Spleen (tissue), 11 donors: ENCODE results near the gene DYNC1LI1. TPM values are rescaled to one million over a fixed set of nuclear protein-coding genes. Genes with fewer than 3 reads are reported as not detected.
A peak's percentile ranks its signal among the peaks of the same experiment; 100 is the strongest.

ENCODE experiments used
- DNase-seq: peaks from one replicate; pipeline ENCODE4 v3.0.0-alpha.2; 2020
- H3K27ac ChIP-seq, 8 donors: fragments of 200-600 bp; sonication (generic) in 7 of 8; 1 replicate in 4 of 8; 2 replicates in 4 of 8; pipeline versions ENCODE4 v1.5.0 to v1.8.0; 2016 to 2021; ENCODE audit warnings: inconsistent platforms in 4 of 8, mild to moderate bottlenecking in 4 of 8, moderate library complexity in 1 of 8
- H3K27me3 ChIP-seq, 7 donors: fragments of 200-600 bp; sonication (generic) in 6 of 7; replicated peaks in 1 of 7; 1 replicate in 4 of 7; 2 replicates in 3 of 7; pipeline versions ENCODE4 v1.5.0 to v1.8.0; 2016 to 2021; ENCODE audit warnings: inconsistent platforms in 3 of 7, mild to moderate bottlenecking in 1 of 7
- H3K36me3 ChIP-seq, 6 donors: fragments of 200-600 bp; sonication (generic) in 5 of 6; 1 replicate in 4 of 6; 2 replicates in 2 of 6; pipeline versions ENCODE4 v1.5.0 to v1.8.0; 2016 to 2021; ENCODE audit warnings: inconsistent platforms in 2 of 6
- H3K4me1 ChIP-seq, 6 donors: fragments of 200-600 bp; sonication (generic) in 5 of 6; 1 replicate in 3 of 6; 2 replicates in 3 of 6; pipeline versions ENCODE4 v1.5.0 to v1.8.0; 2016 to 2021; ENCODE audit warnings: inconsistent platforms in 3 of 6
- H3K4me3 ChIP-seq, 8 donors: fragments of 200-600 bp; sonication (generic) in 7 of 8; 1 replicate in 4 of 8; 2 replicates in 4 of 8; pipeline versions ENCODE4 v1.5.0 to v1.8.0; 2016 to 2021; ENCODE audit warnings: inconsistent platforms in 4 of 8, mild to moderate bottlenecking in 4 of 8, moderate library complexity in 2 of 8
- H3K9me3 ChIP-seq, 8 donors: fragments of 200-600 bp; sonication (generic) in 7 of 8; 1 replicate in 4 of 8; 2 replicates in 4 of 8; pipeline versions ENCODE4 v1.5.0 to v1.8.0; 2016 to 2021; ENCODE audit warnings: inconsistent platforms in 4 of 8
- POLR2A ChIP-seq, 3 donors: fragments of 450-650 bp; IDR thresholded peaks; one replicate each; pipeline ENCODE4 v1.5.1; 2017; ENCODE audit warnings: antibody characterized with exemption in 3 of 3, mild to moderate bottlenecking in 1 of 3
- POLR2AphosphoS5 ChIP-seq, 3 donors: sonication (generic); formaldehyde crosslinking; IDR thresholded peaks; one replicate each; pipeline ENCODE4 v1.5.1; 2017; ENCODE audit warnings: antibody characterized with exemption in 3 of 3
- WGBS, 5 donors: extraction: QIAGEN DNeasy Blood & Tissue Kit in 3 of 5; methylation state at CpG; one replicate each; pipeline versions ENCODE4 v1.1.5 to v1.1.7; 2013 to 2018; 5-methylcytosine and 5-hydroxymethylcytosine counted together
- intact Hi-C: fragments of 100-400 bp; cut with DNase I; formaldehyde crosslinking; loops from one replicate; pipeline ENCODE4 v1.15.0; 2023; ENCODE audit warnings: low total_unique reads
- microRNA-seq, 3 donors: library from miRNA; unstranded; fragments of <30 nt; microRNA quantifications; one replicate each; pipeline versions ENCODE4 to v1.1.0, GENCODE V29; 2019 to 2020
- polyA plus RNA-seq, 3 donors: library from polyadenylated mRNA; stranded (reverse); fragments of 200-250 nt; gene quantifications; one replicate each; pipeline ENCODE4 v1.2.1, GENCODE V29; 2013
- small RNA-seq, 4 donors: library from RNA; depleted of rRNA; stranded (forward); fragments of <200 nt; gene quantifications; one replicate each; pipeline ENCODE3, GENCODE V24; 2016
- total RNA-seq, 7 donors: library from RNA; depleted of rRNA in 3 of 7; stranded (reverse); fragments of >200 nt in 3 of 7; fragmentation: NEBNext Ultra II Directional in 4 of 7; extraction: Animal tissue kit (Norgen Biotek cat#: 25700) in 4 of 7; gene quantifications; one replicate each; pipeline versions ENCODE4 v1.1.0 to v1.2.1, GENCODE V29; 2016 to 2021
- TF ChIP-seq, protein P1 (sequence below), 11 experiments: fragments of 200-600 bp in 7 of 11; fragments of 450-650 bp in 4 of 11; sonication (generic) in 4 of 11; IDR thresholded peaks in 8 of 11; conservative IDR thresholded peaks in 3 of 11; 1 replicate in 7 of 11; 2 replicates in 4 of 11; pipeline versions ENCODE4 v1.4.0 to v1.8.0; 2016 to 2021; ENCODE audit warnings: antibody characterized with exemption in 11 of 11, inconsistent platforms in 4 of 11, mild to moderate bottlenecking in 1 of 11
- donor health status: healthy with polysubstance abuse.
- donor health status: DM: no; HTN: no; CAD: no; lungs with moderate emphysema.
- donor health status: DM: no; HTN: no; CAD: no.
- donor health status: Bipolar disorder and iron deficiency.
- donor health status: healthy.
- donor health status: DM: no; HTN: no; CAD: no.
- donor health status: DM: yes; HTN: yes; CAD: no.

The DYNC1LI1 gene
- total and polyA plus RNA-seq, 10 donors: 13.3 to 46.4 (median 36.1) TPM

DNA sequence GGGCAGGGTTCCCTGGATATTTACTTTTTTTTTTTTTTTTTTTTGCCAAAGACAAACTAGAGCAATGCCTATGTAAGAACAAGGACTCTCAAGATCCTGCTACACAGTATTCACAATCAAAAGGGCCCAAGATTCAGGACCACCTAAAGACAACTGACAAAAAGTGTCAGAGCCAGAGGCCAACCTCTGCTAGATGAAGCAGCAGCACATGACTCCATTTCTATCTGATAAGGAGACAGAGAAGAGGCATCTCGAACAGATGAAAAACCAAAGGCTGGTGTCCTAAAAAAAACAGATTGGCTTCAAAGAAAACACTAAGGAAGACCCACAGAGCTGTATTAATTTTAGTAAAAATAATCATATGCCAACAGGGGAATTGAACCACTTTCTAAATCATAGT, 88.0 kb downstream of the DYNC1LI1 start:
- 78 to 91% (median 83%) methylated on average over 1 of the region's 1 CpG for WGBS, 5 donors
- H3K9me3 ChIP-seq: no peaks in the 10 kb centered on the region
- DNase-seq: no peak
- intact Hi-C loops: no loop called here
- peak overlapping the region in 1 of 8 donors; percentile 91 for H3K27ac ChIP-seq
- no peak overlapping the region for H3K4me3 ChIP-seq
- H3K27me3 ChIP-seq: no peaks in the 10 kb centered on the region
- H3K36me3 ChIP-seq: peaks cover 0 to 87% (median 32%) of the 10 kb centered on the region in 6 donors
- H3K4me1 ChIP-seq: peaks cover 0 to 68% (median 18%) of the 10 kb centered on the region in 6 donors
- no peak for TF ChIP-seq POLR2AphosphoS5 (IDR thresholded peaks at IDR 0.05)

DNA sequence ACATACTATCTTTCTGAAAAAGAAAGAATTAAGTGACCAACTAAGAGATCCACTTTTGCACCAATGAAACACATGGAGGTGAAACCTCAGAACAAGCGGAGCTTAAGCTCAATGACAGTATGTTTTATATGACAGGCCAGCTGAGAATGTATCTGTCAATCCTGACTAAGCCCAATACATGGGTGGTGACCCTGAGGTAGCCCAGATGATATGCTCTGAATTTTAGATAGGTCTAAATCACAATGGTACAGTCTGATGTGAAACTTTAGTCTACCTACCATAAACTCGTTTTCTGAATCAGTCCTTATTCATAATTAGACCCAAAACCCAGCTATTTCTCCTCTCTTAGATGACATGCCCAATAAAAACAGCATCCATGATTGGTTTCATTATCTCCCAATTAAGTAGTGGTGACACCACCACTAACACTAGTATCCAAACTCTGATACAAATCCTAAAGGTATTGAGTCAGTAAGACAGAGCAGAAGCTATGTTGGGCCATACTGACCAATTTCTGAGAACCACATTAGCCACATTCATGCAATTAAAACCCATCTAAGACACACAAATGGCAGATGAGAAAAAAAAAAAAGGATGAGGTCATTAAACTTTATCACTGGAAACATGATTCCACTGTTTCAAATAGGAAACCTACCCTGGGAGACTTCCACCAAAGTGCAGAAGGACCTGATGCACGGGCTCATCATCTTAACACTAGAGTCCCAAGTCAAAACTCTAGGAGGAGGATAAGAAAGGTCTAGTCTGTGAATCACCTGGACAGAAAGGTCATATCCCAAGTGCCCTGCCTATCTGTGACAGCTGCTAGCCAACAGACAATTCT, 88.6 kb downstream of the DYNC1LI1 start:
- no peak for TF ChIP-seq POLR2A (IDR thresholded peaks at IDR 0.05)
- TF ChIP-seq, protein P1, sequence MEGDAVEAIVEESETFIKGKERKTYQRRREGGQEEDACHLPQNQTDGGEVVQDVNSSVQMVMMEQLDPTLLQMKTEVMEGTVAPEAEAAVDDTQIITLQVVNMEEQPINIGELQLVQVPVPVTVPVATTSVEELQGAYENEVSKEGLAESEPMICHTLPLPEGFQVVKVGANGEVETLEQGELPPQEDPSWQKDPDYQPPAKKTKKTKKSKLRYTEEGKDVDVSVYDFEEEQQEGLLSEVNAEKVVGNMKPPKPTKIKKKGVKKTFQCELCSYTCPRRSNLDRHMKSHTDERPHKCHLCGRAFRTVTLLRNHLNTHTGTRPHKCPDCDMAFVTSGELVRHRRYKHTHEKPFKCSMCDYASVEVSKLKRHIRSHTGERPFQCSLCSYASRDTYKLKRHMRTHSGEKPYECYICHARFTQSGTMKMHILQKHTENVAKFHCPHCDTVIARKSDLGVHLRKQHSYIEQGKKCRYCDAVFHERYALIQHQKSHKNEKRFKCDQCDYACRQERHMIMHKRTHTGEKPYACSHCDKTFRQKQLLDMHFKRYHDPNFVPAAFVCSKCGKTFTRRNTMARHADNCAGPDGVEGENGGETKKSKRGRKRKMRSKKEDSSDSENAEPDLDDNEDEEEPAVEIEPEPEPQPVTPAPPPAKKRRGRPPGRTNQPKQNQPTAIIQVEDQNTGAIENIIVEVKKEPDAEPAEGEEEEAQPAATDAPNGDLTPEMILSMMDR (IDR thresholded peaks at IDR 0.05 in 8 of 11, conservative IDR thresholded peaks at IDR 0.05 in 3 of 11): no peak
- TF ChIP-seq POLR2AphosphoS5 (IDR thresholded peaks at IDR 0.05): no peak
- peaks cover 0 to 82% (median 26%) of the 10 kb centered on the region in 6 donors for H3K36me3 ChIP-seq
- H3K4me1 ChIP-seq: peaks cover 0 to 72% (median 20%) of the 10 kb centered on the region in 6 donors
- no peaks in the 10 kb centered on the region for H3K9me3 ChIP-seq
- no peaks in the 10 kb centered on the region for H3K27me3 ChIP-seq
- WGBS, 5 donors: 91 to 99% (median 93%) methylated on average over 3 of the region's 3 CpGs
- no peak overlapping the region for H3K4me3 ChIP-seq
- intact Hi-C loops: no loop called here
- H3K27ac ChIP-seq: peak overlapping the region in 1 of 8 donors; percentile 91
- DNase-seq: no peak

DNA sequence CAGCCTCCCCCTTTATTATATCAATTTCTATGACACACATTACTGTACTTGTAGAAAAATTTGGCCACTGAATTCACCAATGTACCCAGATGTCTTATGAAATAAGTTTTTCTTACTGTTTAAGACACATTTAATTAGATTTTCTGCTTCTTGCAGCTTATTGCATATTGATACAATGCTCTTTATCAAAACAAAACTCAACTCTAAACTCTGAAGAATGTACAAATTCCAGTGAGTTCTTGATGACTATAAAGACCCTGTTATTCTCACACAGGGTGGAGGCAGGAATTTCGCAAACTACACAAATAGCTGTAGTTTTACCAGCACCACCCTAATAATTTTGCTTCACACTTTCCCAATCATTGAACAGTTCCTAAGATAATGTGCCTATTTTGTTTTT, 90.1 kb downstream of the DYNC1LI1 start:
- no peak overlapping the region for H3K4me3 ChIP-seq
- no peak for DNase-seq
- no peaks in the 10 kb centered on the region for H3K9me3 ChIP-seq
- H3K27ac ChIP-seq: peak overlapping the region in 1 of 8 donors; percentile 32
- TF ChIP-seq POLR2AphosphoS5 (IDR thresholded peaks at IDR 0.05): no peak
- TF ChIP-seq, protein P1 (IDR thresholded peaks at IDR 0.05 in 8 of 11, conservative IDR thresholded peaks at IDR 0.05 in 3 of 11): no peak
- TF ChIP-seq POLR2A (IDR thresholded peaks at IDR 0.05): no peak
- WGBS, 5 donors: 96 to 100% (median 97%) methylated on average over 1 of the region's 1 CpG
- intact Hi-C loops: no loop called here
- no peaks in the 10 kb centered on the region for H3K27me3 ChIP-seq
- peaks cover 0 to 81% (median 20%) of the 10 kb centered on the region in 6 donors for H3K36me3 ChIP-seq
- peaks cover 0 to 73% (median 19%) of the 10 kb centered on the region in 6 donors for H3K4me1 ChIP-seq

Small RNAs within 50 kb of the gene (microRNA-seq; reads per million reads assigned to microRNA genes)
- gene MIR548AY: 0 to 0.35 (median 0.28) reads per million in 3 donors

Small RNAs within 50 kb of the gene (small RNA-seq; reads per million reads assigned to genes)
- 0 to 0.21 (median 0.03) reads per million in 4 donors for gene MIR548AY

Other genes with a start within 250 kb of the DYNC1LI1 start
- 10 to 100 TPM; 42.4 to 92.0 (median 48.6) TPM for gene CMTM7, start 179.0 kb downstream of the DYNC1LI1 start, total RNA-seq
- gene CMTM7, start 179.0 kb downstream of the DYNC1LI1 start, polyA plus RNA-seq: 10 to 100 TPM; 27.6 to 38.3 (median 32.8) TPM
- gene CMTM6, start 68.0 kb downstream of the DYNC1LI1 start, total RNA-seq: 100 to 1,000 TPM in 2 of 7 donors, 10 to 100 TPM in 5; 73.2 to 116 (median 82.0) TPM
- 10 to 100 TPM; 26.6 to 31.8 (median 26.9) TPM for gene CMTM6, start 68.0 kb downstream of the DYNC1LI1 start, polyA plus RNA-seq
- gene CNOT10, start 114.3 kb upstream of the DYNC1LI1 start, total RNA-seq: 10 to 100 TPM; 32.1 to 48.3 (median 39.0) TPM
- 10 to 100 TPM; 19.2 to 19.8 (median 19.3) TPM for gene CNOT10, start 114.3 kb upstream of the DYNC1LI1 start, polyA plus RNA-seq
- gene TRIM71, start 247.1 kb upstream of the DYNC1LI1 start, total RNA-seq: under 1 TPM in 3 of 7 donors, not detected in 4; 0.03 to 0.09 (median 0.03) TPM
- gene TRIM71, start 247.1 kb upstream of the DYNC1LI1 start, polyA plus RNA-seq: under 1 TPM in 2 of 3 donors, not detected in 1; under 0.01 to 0.02 TPM